NCI-H2196 (cell line): ENCODE measurements around the gene NR1H3.
"Not testable (repeated sequence)": the region's sequence is repeated elsewhere in the genome, so short reads cannot be mapped to it uniquely, and the experiment has no call there.

Experiments
- DNase-seq: peaks from one replicate; lab custom pipeline; 2025; ENCODE audit not compliant: unreplicated experiment; lab: John Stamatoyannopoulos, UW

The NR1H3 gene

GRCh38 chr11:47302853-47303252 lies 45.1 kb downstream of the NR1H3 start:
- DNase-seq = no peak

- no peak for DNase-seq
These were observed 48.1 kb downstream of the NR1H3 start for GRCh38 chr11:47305734-47306483.

GRCh38 chr11:47306484-47306844 lies 48.7 kb downstream of the NR1H3 start:
- no peak for DNase-seq

- peak; percentile 46 for DNase-seq
These were observed 50.4 kb downstream of the NR1H3 start for GRCh38 chr11:47308050-47308823.

GRCh38 chr11:47314992-47315391 lies 57.2 kb downstream of the NR1H3 start:
- no peak for DNase-seq

- not testable (repeated sequence) for DNase-seq
These were observed 58.7 kb downstream of the NR1H3 start for GRCh38 chr11:47316501-47316900.

GRCh38 chr11:47317064-47317828 lies 59.5 kb downstream of the NR1H3 start:
- no peak for DNase-seq

GRCh38 chr11:47318166-47318565 lies 60.4 kb downstream of the NR1H3 start:
- DNase-seq = no peak
